Activated T-cell treated with anti-CD3 and anti-CD28 coated beads, Interleukin-2, amount 50 U/mL, for 48 hours (primary cell): ENCODE results near the gene TRABD.

ENCODE experiments used
- DNase-seq, 2 experiments: peaks; one replicate each; pipeline ENCODE4 v3.0.0-alpha.2; 2020

Gene TRABD

DNA sequence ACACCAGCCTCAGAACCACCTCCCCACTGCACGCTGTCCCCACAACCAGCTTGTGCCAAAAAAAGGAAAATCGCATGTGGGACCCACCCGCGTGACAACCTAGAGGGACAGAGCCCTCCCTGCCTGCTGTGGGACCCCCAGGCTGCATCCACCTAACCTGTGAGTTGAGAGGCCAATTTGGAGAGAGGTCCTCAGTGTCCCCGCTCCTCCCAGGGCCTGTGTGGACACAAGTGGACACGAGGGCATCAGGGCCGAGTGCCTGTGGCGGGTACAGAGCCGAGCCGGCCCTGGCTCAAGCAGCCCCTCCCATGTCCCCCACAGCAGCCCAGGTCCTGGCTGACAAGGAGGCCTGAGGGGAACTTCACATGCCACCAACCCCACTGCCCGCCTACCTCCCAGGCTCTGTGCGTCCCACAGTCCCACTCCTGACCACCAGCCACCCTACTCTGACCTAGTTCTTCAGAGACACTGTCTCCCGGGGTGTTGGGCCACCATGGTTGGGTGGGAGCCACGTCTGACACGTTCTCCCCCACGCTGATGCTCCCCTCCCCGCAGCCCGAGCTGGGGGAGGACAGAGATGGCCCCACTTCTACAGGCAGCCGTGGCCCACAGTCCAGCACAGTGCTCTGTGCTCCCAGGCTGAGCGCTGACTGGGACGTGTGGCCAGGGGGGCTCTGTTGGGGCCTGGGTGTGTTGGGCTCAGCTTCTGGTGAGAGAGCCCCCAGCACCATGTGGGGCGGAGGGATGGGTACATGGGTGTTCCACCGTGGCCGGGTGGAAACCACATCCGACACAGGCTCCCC, 34.3 kb downstream of the TRABD start:
- no peak for DNase-seq

GRCh38 chr22:50220603-50221409, 35.1 kb downstream of the TRABD start:
- no peak for DNase-seq

DNA sequence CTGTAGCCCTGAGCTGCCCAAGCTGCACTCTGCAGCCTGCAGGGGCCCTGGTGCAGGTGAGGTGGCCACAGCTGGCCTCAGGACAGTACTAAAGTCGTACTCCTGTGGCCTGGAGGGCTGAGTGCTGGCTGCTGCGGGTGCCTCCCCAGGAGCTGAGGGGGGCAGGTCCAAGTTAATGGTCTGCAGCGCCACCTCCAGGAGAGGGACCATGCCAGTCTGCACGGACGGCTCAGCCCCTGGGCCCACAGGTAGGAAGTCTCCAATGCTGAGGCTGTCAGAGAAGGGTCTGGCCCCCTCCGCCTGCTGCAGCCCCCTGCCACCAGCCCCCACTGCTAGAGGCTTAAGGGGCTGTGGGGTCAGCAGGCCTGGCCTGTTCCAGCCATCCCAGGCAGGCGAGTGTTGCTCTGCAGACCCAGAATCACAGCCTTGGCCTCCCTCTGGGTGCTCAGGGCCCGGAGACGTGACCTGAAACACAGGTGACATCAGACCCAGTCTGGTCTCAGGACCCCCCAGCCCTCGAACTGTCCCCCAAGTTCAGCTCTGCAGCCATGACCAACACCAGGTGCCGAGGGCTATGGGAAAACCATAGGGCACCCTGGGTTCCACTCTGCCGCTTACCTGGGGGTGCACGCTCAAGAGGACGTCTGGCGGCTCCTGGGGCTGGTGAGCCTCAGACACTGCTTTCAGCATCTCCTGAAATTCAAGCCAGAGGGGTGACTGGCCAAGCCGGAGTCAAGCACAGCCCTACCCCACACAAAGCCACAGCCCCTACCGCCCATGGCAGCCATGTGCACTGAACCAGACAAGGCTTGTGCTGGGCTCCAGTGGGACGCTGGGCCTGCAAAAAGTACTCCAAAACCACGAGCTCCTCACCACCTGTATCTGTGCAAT, 35.9 kb downstream of the TRABD start:
- no peak for DNase-seq

- no peak for DNase-seq
These were observed 36.8 kb downstream of the TRABD start for GRCh38 chr22:50222508-50222907.

- no peak for DNase-seq
These were observed 38.4 kb downstream of the TRABD start for GRCh38 chr22:50224071-50224470.

DNA sequence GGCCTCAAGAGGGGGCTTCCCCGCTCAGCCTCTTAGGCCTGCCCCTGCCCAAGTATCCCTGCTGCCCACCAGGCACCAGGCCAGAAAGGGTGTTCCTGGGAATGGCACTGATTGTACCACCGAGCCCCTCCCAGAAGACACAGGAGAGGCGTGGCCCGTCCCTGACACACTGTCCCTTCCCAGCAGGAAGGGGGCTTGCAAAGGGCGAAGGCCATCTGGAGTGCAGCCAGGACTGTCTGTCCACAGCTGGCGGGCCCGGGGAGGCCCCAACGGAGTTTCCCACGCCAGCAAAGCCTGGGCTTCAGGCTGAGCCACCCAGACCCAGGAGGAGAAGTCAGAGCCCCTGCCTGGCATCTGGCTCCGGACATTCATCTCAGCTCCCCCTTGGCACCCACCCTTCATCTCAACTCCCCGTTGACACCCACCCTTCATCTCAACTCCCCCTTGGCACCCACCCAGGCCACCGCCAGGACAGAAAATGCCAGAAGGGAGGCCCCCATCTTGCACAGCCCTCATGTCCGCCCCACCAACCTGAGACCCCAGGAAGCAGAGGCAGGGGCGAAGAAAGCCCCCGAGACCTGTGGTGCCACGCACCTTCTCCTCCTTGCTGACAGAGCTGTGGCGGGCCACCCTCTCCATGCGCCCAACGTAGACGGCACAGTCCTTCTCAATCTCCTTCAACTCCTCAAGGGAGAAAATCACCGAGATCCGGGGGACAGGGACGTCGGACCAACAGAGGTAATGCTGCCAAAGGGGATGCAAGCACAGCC, 39.7 kb downstream of the TRABD start:
- no peak for DNase-seq

- no peak for DNase-seq
These were observed 40.6 kb downstream of the TRABD start for GRCh38 chr22:50226063-50226874.

GRCh38 chr22:50226875-50227165, 41.1 kb downstream of the TRABD start:
- no peak for DNase-seq

DNA sequence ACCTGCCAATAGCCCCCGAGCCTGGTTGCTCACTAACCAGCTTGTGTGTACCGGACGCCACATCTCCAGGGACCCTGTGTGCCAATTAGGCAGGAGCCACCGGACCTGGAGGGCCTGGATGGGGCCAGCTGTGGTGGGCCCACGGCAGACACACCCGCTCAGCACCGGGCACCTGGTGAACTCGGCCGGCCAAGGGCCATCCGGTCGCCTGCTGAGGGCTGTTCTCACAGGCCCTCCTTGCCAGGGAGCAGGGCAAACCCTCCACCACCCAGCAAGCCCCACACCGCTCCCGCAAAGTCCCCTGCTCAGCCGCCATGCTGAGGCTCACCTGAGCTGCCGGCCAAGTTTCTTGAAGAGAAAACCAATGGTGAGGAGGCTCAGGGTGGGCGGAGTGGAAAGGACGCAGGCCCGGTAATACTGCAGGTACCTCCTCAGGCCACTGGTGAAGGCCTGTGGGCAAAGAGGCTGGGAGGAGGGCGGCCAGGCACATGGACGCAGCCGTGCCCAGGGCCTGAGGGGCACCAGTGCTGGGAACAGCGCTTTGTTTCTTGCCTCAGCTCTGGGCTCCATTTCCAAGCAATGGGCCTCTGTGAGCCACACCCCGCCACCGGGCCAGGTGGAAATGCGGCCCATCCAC, 42.0 kb downstream of the TRABD start:
- DNase-seq = no peak

- DNase-seq = no peak
These were observed 42.7 kb downstream of the TRABD start for GRCh38 chr22:50228366-50228765.

DNA sequence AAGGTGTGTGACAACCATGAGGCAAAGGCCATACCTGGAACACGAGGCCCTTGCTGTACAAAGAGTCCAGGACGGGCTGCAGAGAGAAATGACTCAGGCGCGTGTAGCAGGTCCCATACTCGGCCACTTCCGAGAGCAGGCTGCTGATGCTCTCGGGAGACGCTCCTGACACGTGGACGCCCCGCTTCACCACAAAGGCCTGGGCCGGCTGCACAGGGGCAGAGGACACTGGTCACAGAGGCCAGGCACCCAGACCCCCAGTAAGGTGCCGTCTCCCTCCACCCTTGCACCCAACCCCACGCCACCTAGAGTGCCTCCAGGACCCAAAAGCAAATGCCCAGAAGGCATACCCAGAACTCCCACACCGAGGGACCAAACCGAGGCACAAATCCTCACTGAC, 43.7 kb downstream of the TRABD start:
- DNase-seq = no peak

DNA sequence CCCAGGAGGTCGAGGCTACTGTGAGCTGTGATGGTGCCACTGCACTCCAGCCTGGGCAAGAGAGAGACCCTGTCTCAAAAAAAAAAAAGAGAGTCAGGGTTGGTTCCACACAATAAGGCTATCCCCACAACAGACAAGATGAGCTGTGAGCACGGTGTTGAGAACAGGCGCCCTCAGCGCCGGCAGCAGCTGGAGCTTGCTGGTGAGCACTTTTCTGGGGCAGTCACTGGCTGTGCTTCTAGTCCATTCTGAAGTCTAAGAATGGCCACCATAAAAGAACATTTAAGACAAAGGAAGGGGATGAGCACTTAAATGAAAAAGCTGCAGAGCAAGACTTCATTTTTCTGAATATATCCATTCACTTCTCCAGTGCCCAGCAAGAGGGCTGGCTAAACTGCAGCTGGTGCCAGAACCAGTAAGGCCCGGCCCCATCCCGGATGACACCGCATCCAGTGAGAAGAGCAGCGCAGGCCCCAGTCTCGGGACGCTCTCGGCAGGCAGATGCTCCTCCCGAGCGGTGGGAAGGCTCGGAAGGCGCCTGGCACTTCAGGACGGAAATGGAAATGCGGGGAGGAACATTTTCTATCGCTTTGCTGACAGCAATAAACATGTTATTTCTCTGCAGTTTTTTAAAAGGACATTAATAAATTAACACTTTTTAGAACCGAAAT, 46.9 kb downstream of the TRABD start:
- no peak for DNase-seq

- no peak for DNase-seq
These were observed 47.5 kb downstream of the TRABD start for GRCh38 chr22:50233223-50233622.

GRCh38 chr22:50236731-50237409, 51.2 kb downstream of the TRABD start:
- no peak for DNase-seq

- no peak for DNase-seq
These were observed 53.0 kb downstream of the TRABD start for GRCh38 chr22:50238755-50239154.

DNA sequence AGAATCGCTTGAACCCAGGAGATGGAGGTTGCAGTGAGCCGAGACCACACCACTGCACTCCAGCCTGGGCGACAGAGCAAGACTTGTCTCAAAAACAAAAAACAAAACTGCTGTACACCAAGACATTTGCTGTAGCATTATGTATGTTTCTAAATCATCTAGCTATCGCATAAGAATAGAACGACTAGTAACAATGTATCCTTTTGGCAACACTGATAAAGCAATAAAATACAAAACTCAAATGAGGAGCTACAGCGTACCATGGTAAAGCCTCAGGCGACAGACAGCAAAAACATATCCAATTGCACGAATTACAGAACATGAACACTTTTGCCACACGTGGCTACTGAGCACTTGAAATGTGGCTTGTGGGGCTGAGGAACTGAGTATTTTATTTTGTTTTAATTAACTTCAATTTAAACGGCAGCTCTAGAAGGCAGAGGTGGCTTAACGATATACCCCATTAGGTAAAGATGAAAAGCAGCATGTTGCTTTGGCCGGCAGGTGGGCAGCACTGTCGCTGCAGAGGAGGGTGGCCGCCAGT, 56.8 kb downstream of the TRABD start:
- no peak for DNase-seq

GRCh38 chr22:50243685-50244419, 58.1 kb downstream of the TRABD start:
- no peak for DNase-seq

- DNase-seq = peak; percentile 94 to 95
These were observed 58.9 kb downstream of the TRABD start, which contains the start of gene TUBGCP6 for GRCh38 chr22:50244420-50245213. Gene TUBGCP6 (minus strand): TSS chr22:50245023. CDS start chr22:50244459, 564 bp downstream.
